Keratinocyte (primary cell): ENCODE results near the gene PCSK2.

Source experiments
- CTCF ChIP-seq, 3 experiments: IDR thresholded peaks in 1 of 3; conservative IDR thresholded peaks in 1 of 3; optimal IDR thresholded peaks in 1 of 3; 2 replicates in 2 of 3; 3 replicates in 1 of 3; pipeline versions ENCODE3 to v1.5.1; 2011; ENCODE audit warnings: low read length in 3 of 3, mild to moderate bottlenecking in 3 of 3, moderate library complexity in 2 of 3, control low read depth in 1 of 3, inconsistent platforms in 1 of 3; ENCODE audit not compliant: insufficient read depth in 2 of 3; ENCODE audit errors: extremely low read depth in 1 of 3
- EZH2 ChIP-seq: IDR thresholded peaks from one replicate; pipeline ENCODE4 v1.6.1; 2012; ENCODE audit warnings: inconsistent platforms, mild to moderate bottlenecking, low read length, moderate library complexity

DNA sequence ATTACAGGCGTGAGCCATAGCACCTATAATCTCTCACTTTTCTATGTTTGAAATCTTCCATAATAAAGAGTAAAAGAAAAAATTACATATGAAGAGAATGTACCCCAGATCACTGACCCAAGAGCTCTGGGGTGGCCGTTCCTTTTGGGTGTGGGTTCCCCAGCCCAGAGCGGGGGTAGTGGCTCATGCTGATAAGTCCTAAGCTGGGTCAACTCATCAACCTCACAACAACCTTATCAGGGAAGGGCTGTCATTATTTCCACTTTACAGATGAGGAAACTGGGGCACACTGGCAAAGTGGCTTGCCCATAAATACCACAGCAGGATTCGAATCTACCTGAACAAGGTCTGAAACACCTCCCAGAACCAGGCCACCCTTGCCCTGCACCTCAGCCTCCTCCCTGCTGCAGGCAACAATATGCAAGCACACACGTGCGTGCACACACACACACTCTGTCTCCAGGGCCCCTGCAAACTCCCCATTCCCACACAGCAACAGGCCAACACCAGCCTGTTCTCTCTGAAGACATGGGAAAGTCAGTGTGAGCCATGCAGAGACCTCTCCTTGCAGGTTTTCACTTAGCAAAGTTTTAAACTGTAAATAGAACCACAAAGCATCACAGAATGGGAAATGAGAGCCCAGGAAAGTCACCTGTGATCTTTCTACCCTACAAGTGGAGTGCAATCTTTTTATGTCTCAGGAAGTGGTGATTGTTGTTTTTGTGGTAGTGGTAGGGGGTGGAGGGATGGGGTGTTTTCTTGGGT is 276.6 kb downstream of the PCSK2 start:
- TF ChIP-seq CTCF (optimal IDR thresholded peaks at IDR 0.05 in 1 of 3, IDR thresholded peaks at IDR 0.05 in 1 of 3, conservative IDR thresholded peaks at IDR 0.05 in 1 of 3; ENCODE audit: extremely low read depth in 1 of 3, insufficient read depth in 2 of 3, low read length in 3 of 3): no peak
- no peak for TF ChIP-seq EZH2
